Caco-2 (cell line): ENCODE data around the gene SRSF7. TPM values are rescaled to one million over a fixed set of nuclear protein-coding genes. Genes with fewer than 3 reads are reported as not detected.
"Not testable (repeated sequence)": the region's sequence is repeated elsewhere in the genome, so short reads cannot be mapped to it uniquely, and the experiment has no call there.

Experiments used
- Bru-seq: library from RNA; stranded (reverse); fragments of 400-500 nt; gene quantifications from one replicate; lab custom pipeline; 2021; lab: Mats Ljungman, UMichigan
- BruChase-seq, 2 experiments: library from RNA; stranded (reverse); fragments of 400-500 nt; gene quantifications; one replicate each; lab custom pipeline; 2021; lab: Mats Ljungman, UMichigan
- BruUV-seq: library from RNA; stranded (reverse); fragments of 400-500 nt; replicated peaks from 2 replicates; lab custom pipeline; 2021; lab: Mats Ljungman, UMichigan
- CTCF ChIA-PET: fragments of 300-600 bp; sonication (Branson Sonifier 250); formaldehyde crosslinking; loops from one replicate; lab custom pipeline; 2022; ENCODE audit warnings: antibody characterized with exemption; lab: Charles Lee
- POLR2A ChIA-PET: fragments of 300-600 bp; sonication (Branson Sonifier 250); formaldehyde crosslinking; loops from one replicate; lab custom pipeline; 2022; ENCODE audit warnings: antibody characterized with exemption; lab: Charles Lee
- DNase-seq, 2 experiments: peaks; one replicate each; pipeline versions ENCODE4 v3.0.0 to v3.0.0-alpha.2; 2020 to 2022
- H3K27me3 ChIP-seq: replicated peaks from 2 replicates; pipeline ENCODE4 v1.6.0; 2011; ENCODE audit warnings: low read length; ENCODE audit not compliant: control insufficient read depth, insufficient read depth
- H3K36me3 ChIP-seq: 2 replicates; pipeline ENCODE4 v1.5.1; 2011; ENCODE audit warnings: low read length; ENCODE audit not compliant: control insufficient read depth, insufficient read depth
- H3K4me1 ChIP-seq: fragments of 250-450 bp; sonication (Bioruptor Pico); 2 replicates; pipeline ENCODE4 v1.5.1; 2020; ENCODE audit warnings: mild to moderate bottlenecking
- H3K4me3 ChIP-seq: 2 replicates; pipeline ENCODE4 v1.5.1; 2011; ENCODE audit warnings: low read depth, mild to moderate bottlenecking, control low read depth, low read length
- H3K9me3 ChIP-seq: fragments of 250-450 bp; sonication (Bioruptor Pico); 2 replicates; pipeline ENCODE4 v1.5.1; 2020; ENCODE audit warnings: mild to moderate bottlenecking, moderate library complexity
- H3K27ac Mint-ChIP-seq: one replicate; pipeline ENCODE4 v1.8.0; 2022; ENCODE audit warnings: mixed read lengths; ENCODE audit not compliant: unreplicated experiment
- H3K27me3 Mint-ChIP-seq: one replicate; pipeline ENCODE4 v1.8.0; 2022; ENCODE audit warnings: mixed read lengths; ENCODE audit not compliant: insufficient read depth, unreplicated experiment
- H3K36me3 Mint-ChIP-seq: one replicate; pipeline ENCODE4 v1.8.0; 2022; ENCODE audit warnings: mild to moderate bottlenecking, mixed read lengths; ENCODE audit not compliant: insufficient read depth, unreplicated experiment
- H3K4me1 Mint-ChIP-seq: one replicate; pipeline ENCODE4 v1.8.0; 2022; ENCODE audit warnings: low read depth, mixed read lengths; ENCODE audit not compliant: unreplicated experiment
- H3K4me3 Mint-ChIP-seq: one replicate; pipeline ENCODE4 v1.8.0; 2022; ENCODE audit warnings: mild to moderate bottlenecking, moderate library complexity, mixed read lengths; ENCODE audit not compliant: unreplicated experiment
- H3K9me3 Mint-ChIP-seq: one replicate; pipeline ENCODE4 v1.8.0; 2022; ENCODE audit warnings: mixed read lengths; ENCODE audit not compliant: unreplicated experiment
- intact Hi-C: fragments of 100-400 bp; cut with micrococcal nuclease; formaldehyde crosslinking; loops from one replicate; pipeline ENCODE4 v1.10.0; 2022; ENCODE audit not compliant: unreplicated experiment
- long read RNA-seq: library from polyadenylated mRNA; stranded (forward); transcript quantifications from one replicate; pipeline ENCODE4 v2.0.0, GENCODE V29; 2022
- total RNA-seq: library from RNA; stranded (reverse); gene quantifications from 2 replicates; pipeline ENCODE4 v1.2.3, GENCODE V29; 2022
- TF ChIP-seq, protein P1 (sequence below), 2 experiments: fragments of 200-600 bp in 1 of 2; IDR thresholded peaks; 1 replicate in 1 of 2; 2 replicates in 1 of 2; pipeline versions ENCODE4 v1.5.1 to v1.8.0; 2011 to 2022; ENCODE audit warnings: antibody characterized with exemption in 1 of 2, control low read depth in 1 of 2, inconsistent platforms in 1 of 2, low read depth in 1 of 2, low read length in 1 of 2, mild to moderate bottlenecking in 1 of 2, moderate library complexity in 1 of 2; ENCODE audit not compliant: insufficient read depth in 1 of 2, severe bottlenecking in 1 of 2, unreplicated experiment in 1 of 2

Gene SRSF7
- total RNA-seq (224 and 233 TPM in 2 replicates), Bru-seq, nascent RNA (percentile 100 among the genes with signal in this experiment), BruChase-seq, experiment 1, labeled RNA remaining after a 2-hour chase (percentile 99 among the genes with signal in this experiment), BruChase-seq, experiment 2, labeled RNA remaining after a 6-hour chase (percentile 96 among the genes with signal in this experiment)
- long read RNA-seq, transcript SRSF7-209 (7 exons, 2,453 nt) = minor isoform, 19 of 228 reads
- long read RNA-seq, transcript SRSF7-208 (7 exons, 1,903 nt) = minor isoform, 36 of 228 reads
- long read RNA-seq, transcript SRSF7-202 (8 exons, 1,050 nt) = minor isoform, 8 of 228 reads
- long read RNA-seq, transcript SRSF7-201 (8 exons, 2,489 nt) = major isoform, 107 of 228 reads
- long read RNA-seq, partial matches to known transcripts = 10 of 228 reads
- long read RNA-seq, other reads (novel, unspliced or antisense) = 42 of 228 reads

DNA sequence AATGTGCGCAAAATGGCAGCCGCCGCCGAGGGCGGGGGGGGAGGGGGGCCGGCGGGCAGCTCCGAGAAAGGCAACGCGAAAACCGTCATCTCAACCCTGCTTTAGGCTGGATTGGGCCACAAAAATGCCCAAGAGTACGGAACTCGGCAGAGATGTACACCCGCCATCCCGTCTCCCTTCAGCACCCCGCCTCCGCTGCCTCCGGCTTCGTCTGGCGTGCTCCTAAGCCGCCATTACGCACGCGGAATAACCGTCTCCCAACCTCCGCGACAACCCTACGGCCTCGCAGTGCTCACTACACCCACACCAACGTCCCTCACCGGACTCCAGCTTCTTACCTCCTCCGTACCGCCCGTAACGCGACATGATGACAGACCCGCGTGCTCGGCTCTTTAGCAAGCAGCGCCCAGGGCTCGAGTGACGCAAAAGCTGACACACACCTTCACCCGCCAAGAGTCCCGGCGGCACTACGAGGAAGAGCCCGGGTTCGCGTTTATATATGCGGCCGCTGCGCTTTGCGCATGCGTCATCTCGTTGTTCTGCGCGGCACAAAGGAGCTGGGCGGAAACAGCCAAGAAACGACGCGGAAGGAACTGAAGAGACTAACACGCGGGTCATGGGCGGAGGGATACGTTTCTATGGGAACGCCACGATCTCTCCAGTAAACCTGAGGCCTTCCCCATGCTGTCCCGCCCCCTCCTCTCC lies at the start of gene SRSF7:
TSS of gene SRSF7 (minus strand) at position 471 of the 705 bp plus-strand sequence. CDS start at position 366, 105 bp downstream.
- H3K4me1 ChIP-seq = peaks cover 31% of the 10 kb centered on the region
- intact Hi-C loops = loop anchor here (1.0 to 5.0 kb wide), 3 partner anchors 27 to 374 kb away; partner anchors contain the start of genes ATL2 and GEMIN6
- ChIA-PET POLR2A (interaction anchor here (0.5 to 2.4 kb wide), 102 partner anchors 8 to 1748 kb away, joined by 3 to 46 read pairs (median 4); partner anchors contain the start of genes CEBPZ, DHX57, GALM and GEMIN6), CTCF (interaction anchor here (0.6 to 1.1 kb wide), 4 partner anchors 21 to 375 kb away, joined by 3 to 11 read pairs (median 4); no protein-coding TSS in a partner anchor)
- Mint-ChIP-seq H3K4me1 (peaks cover 50% of the 10 kb centered on the region), H3K4me3 (peak within 1 kb of the TSS; percentile 99), H3K9me3 (no peaks in the 10 kb centered on the region), H3K27me3 (peaks cover 3% of the 10 kb centered on the region), H3K36me3 (peaks cover 59% of the 10 kb centered on the region), H3K27ac (peak within 1 kb of the TSS; percentile 100)
- no TSS peak for BruUV-seq
- TF ChIP-seq, protein P1, sequence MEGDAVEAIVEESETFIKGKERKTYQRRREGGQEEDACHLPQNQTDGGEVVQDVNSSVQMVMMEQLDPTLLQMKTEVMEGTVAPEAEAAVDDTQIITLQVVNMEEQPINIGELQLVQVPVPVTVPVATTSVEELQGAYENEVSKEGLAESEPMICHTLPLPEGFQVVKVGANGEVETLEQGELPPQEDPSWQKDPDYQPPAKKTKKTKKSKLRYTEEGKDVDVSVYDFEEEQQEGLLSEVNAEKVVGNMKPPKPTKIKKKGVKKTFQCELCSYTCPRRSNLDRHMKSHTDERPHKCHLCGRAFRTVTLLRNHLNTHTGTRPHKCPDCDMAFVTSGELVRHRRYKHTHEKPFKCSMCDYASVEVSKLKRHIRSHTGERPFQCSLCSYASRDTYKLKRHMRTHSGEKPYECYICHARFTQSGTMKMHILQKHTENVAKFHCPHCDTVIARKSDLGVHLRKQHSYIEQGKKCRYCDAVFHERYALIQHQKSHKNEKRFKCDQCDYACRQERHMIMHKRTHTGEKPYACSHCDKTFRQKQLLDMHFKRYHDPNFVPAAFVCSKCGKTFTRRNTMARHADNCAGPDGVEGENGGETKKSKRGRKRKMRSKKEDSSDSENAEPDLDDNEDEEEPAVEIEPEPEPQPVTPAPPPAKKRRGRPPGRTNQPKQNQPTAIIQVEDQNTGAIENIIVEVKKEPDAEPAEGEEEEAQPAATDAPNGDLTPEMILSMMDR (IDR thresholded peaks at IDR 0.05; ENCODE audit: insufficient read depth in 1 of 2, low read depth in 1 of 2, low read length in 1 of 2, severe bottlenecking in 1 of 2, unreplicated experiment in 1 of 2) = no peak
- DNase-seq = peak; percentile 97 to 99
- peaks cover 6% of the 10 kb centered on the region for H3K36me3 ChIP-seq
- H3K9me3 ChIP-seq = no peaks in the 10 kb centered on the region
- peak within 1 kb of the TSS; percentile 90 for H3K4me3 ChIP-seq
- no peaks in the 10 kb centered on the region for H3K27me3 ChIP-seq

DNA sequence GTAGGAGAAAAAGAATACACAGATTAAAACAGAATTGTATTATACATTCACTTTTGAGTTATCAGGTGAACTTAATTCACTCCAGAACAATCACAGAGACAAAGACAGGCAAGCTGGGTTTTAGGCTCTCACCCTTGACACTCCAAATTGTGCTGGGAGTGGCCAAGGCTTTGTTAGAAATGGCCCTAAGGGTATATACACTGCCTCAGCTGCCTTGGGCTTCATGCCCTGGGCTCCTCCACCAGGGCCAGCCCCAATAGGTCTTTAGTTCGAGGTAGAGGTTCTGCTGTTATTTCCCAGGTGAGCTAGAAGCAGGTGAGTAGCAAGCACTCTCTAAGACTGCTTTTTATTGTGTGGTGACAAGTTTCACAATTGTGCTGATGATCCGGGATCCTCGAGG lies 46.8 kb upstream of the SRSF7 start:
- Histone ChIP-seq H3K36me3 (no peaks in the 10 kb centered on the region), H3K27me3 (no peaks in the 10 kb centered on the region), H3K4me3 (no peak overlapping the region), H3K4me1 (peaks cover 29% of the 10 kb centered on the region), H3K9me3 (no peaks in the 10 kb centered on the region)
- Mint-ChIP-seq H3K4me1 (peaks cover 10% of the 10 kb centered on the region), H3K27me3 (no peaks in the 10 kb centered on the region), H3K4me3 (no peak overlapping the region), H3K36me3 (peaks cover 13% of the 10 kb centered on the region), H3K9me3 (no peaks in the 10 kb centered on the region), H3K27ac (peak overlapping the region; percentile 48)
- CTCF ChIA-PET = interaction anchor here (1.6 kb wide), 1 partner anchor 150 kb away, joined by 3 read pairs; no protein-coding TSS in a partner anchor
- POLR2A ChIA-PET = interaction anchor here (0.6 to 1.4 kb wide), 2 partner anchors 47 to 252 kb away, joined by 3 to 15 read pairs; partner anchors contain the start of gene SRSF7
- TSS peak; percentile 44 for BruUV-seq
- TF ChIP-seq, protein P1 (IDR thresholded peaks at IDR 0.05; ENCODE audit: insufficient read depth in 1 of 2, low read depth in 1 of 2, low read length in 1 of 2, severe bottlenecking in 1 of 2, unreplicated experiment in 1 of 2) = no peak
- intact Hi-C loops = no loop called here
- DNase-seq = peak in 1 of 2 experiments; percentile 27

- peaks cover 12% of the 10 kb centered on the region for H3K36me3 Mint-ChIP-seq
- DNase-seq = peak; percentile 45 to 61
- H3K4me1 Mint-ChIP-seq = peaks cover 10% of the 10 kb centered on the region
- TF ChIP-seq, protein P1 (IDR thresholded peaks at IDR 0.05; ENCODE audit: insufficient read depth in 1 of 2, low read depth in 1 of 2, low read length in 1 of 2, severe bottlenecking in 1 of 2, unreplicated experiment in 1 of 2) = no peak
- intact Hi-C loops = no loop called here
- Histone ChIP-seq H3K4me3 (no peak overlapping the region), H3K4me1 (peaks cover 29% of the 10 kb centered on the region), H3K36me3 (no peaks in the 10 kb centered on the region), H3K27me3 (no peaks in the 10 kb centered on the region), H3K9me3 (no peaks in the 10 kb centered on the region)
- no peaks in the 10 kb centered on the region for H3K27me3 Mint-ChIP-seq
- no TSS peak for BruUV-seq
- POLR2A ChIA-PET = interaction anchor here (1.2 to 1.4 kb wide), 2 partner anchors 46 to 132 kb away, joined by 3 to 15 read pairs; partner anchors contain the start of genes GALM and SRSF7
- H3K27ac Mint-ChIP-seq = peak overlapping the region; percentile 48
- no peaks in the 10 kb centered on the region for H3K9me3 Mint-ChIP-seq
- CTCF ChIA-PET = no interaction called here
- H3K4me3 Mint-ChIP-seq = no peak overlapping the region
Observed at GRCh38 chr2:38797250-38797676, 46.1 kb upstream of the SRSF7 start.

GRCh38 chr2:38795016-38795415 lies 43.9 kb upstream of the SRSF7 start:
- H3K9me3 ChIP-seq, H3K4me3 ChIP-seq, H3K27ac Mint-ChIP-seq, BruUV-seq, H3K27me3 ChIP-seq, H3K9me3 Mint-ChIP-seq, CTCF ChIA-PET, intact Hi-C loops, H3K4me3 Mint-ChIP-seq, H3K27me3 Mint-ChIP-seq, H3K36me3 ChIP-seq, H3K36me3 Mint-ChIP-seq: not testable (repeated sequence)
- POLR2A ChIA-PET = interaction anchor here (0.9 kb wide), 2 partner anchors 44 kb away, joined by 3 to 12 read pairs; partner anchors contain the start of gene SRSF7
- peaks cover 29% of the 10 kb centered on the region for H3K4me1 ChIP-seq
- H3K4me1 Mint-ChIP-seq = peaks cover 10% of the 10 kb centered on the region
- DNase-seq = peak in 1 of 2 experiments; percentile 1
